DOHH2 (cell line): ENCODE results near the gene LRRC71.

Experiments
- H3F3A ChIP-seq: fragments of 200-600 bp; sonication (generic), shearing (Covaris generic); 2 replicates; pipeline ENCODE4 v1.6.0; 2016; ENCODE audit warnings: antibody characterized with exemption, mild to moderate bottlenecking; ENCODE audit not compliant: control insufficient read depth, insufficient read depth
- H3K27ac ChIP-seq: fragments of 200-600 bp; sonication (generic); 2 replicates; pipeline ENCODE4 v1.5.1; 2014; ENCODE audit warnings: low read depth, mild to moderate bottlenecking, low read length, moderate library complexity
- H3K27me3 ChIP-seq: fragments of 200-600 bp; sonication (generic); 2 replicates; pipeline ENCODE4 v1.6.1; 2014; ENCODE audit warnings: mild to moderate bottlenecking, low read length, mixed read lengths; ENCODE audit not compliant: control insufficient read depth
- H3K36me3 ChIP-seq: fragments of 200-600 bp; sonication (generic); 2 replicates; pipeline ENCODE4 v1.6.1; 2014; ENCODE audit warnings: mild to moderate bottlenecking, low read length, moderate library complexity, mixed read lengths; ENCODE audit not compliant: control insufficient read depth
- H3K4me1 ChIP-seq: fragments of 200-600 bp; sonication (generic); 2 replicates; pipeline ENCODE4 v1.6.1; 2014; ENCODE audit warnings: mild to moderate bottlenecking, low read length, mixed read lengths; ENCODE audit not compliant: control insufficient read depth
- H3K4me2 ChIP-seq: fragments of 200-600 bp; sonication (generic); 2 replicates; pipeline ENCODE4 v1.6.0; 2014; ENCODE audit warnings: mild to moderate bottlenecking, low read length, moderate library complexity
- H3K4me3 ChIP-seq: fragments of 200-600 bp; sonication (generic); 2 replicates; pipeline ENCODE4 v1.5.1; 2014; ENCODE audit warnings: mild to moderate bottlenecking, low read length, mixed read lengths
- H3K79me2 ChIP-seq: fragments of 200-600 bp; sonication (generic); 2 replicates; pipeline ENCODE4 v1.6.1; 2014; ENCODE audit warnings: mild to moderate bottlenecking, low read length, mixed read lengths; ENCODE audit not compliant: control insufficient read depth
- H3K9me2 ChIP-seq: fragments of 200-600 bp; sonication (generic); replicated peaks from 2 replicates; pipeline ENCODE4 v1.6.1; 2014; ENCODE audit warnings: mild to moderate bottlenecking, low read length, mixed read lengths; ENCODE audit not compliant: control insufficient read depth
- H3K9me3 ChIP-seq: fragments of 200-600 bp; sonication (generic); 2 replicates; pipeline ENCODE4 v1.6.1; 2014; ENCODE audit warnings: antibody characterized with exemption, low read length, mixed read lengths; ENCODE audit not compliant: control insufficient read depth, insufficient read depth
- H4K20me1 ChIP-seq: fragments of 200-600 bp; sonication (generic); 2 replicates; pipeline ENCODE4 v1.6.0; 2014; ENCODE audit warnings: low read depth, mild to moderate bottlenecking, antibody characterized with exemption, low read length, moderate library complexity; ENCODE audit not compliant: control insufficient read depth, insufficient read depth
- EZH2phosphoT487 ChIP-seq: fragments of 200-600 bp; sonication (generic); IDR thresholded peaks from 2 replicates; pipeline ENCODE4 v1.6.1; 2017; ENCODE audit warnings: borderline replicate concordance, mild to moderate bottlenecking, antibody characterized with exemption, low read length, moderate library complexity, mixed read lengths
- TF ChIP-seq, protein P1 (sequence below): fragments of 200-600 bp; sonication (generic); IDR thresholded peaks from one replicate; pipeline ENCODE4 v1.5.1; 2014; ENCODE audit warnings: antibody characterized with exemption, mild to moderate bottlenecking, low read depth, low read length; ENCODE audit not compliant: poor library complexity, severe bottlenecking

Gene LRRC71

DNA sequence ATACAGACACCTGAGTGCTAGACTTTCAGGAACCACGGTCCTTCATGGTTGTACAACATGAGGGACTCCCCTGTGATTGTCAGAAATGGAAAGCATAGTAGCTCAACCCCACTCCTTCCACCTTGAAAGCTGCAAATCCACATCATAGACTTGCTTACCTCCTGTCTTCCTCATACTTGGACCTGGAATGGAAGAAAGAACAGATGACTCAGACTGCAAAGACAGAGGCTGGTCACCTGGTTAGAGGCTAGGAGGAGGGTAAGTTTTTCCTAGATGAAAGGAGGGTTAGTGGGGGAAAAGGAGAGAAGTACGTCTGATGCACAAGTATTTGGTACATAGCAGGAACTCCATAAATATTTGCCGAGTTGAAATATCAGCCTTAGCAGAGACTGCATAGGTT is 37.2 kb downstream of the LRRC71 start:
- H3K4me2 ChIP-seq, result no peak overlapping the region
- H4K20me1 ChIP-seq, result no peaks in the 10 kb centered on the region

DNA sequence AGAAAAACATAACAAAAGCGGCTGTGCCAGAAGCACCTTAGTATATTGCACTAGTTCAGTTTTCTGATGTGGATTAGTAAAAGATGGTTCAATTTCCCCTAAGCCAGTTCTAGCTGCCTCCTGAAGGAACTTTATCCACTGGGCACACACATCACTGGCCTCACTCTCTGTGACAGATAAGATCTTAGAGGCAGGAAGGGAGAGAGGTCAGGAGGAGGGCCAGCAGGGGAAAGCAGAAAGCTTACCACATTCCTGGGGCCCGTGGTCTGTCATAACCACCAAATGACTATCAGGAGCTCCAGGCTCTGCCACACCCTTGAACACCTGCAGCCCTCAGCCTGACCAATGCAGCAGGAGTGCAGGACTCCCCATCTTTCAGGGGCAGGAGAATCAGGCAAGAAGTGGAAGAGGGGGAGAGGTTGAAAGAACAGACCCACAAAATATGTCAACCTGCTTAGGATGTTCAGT is 37.8 kb downstream of the LRRC71 start:
- Histone ChIP-seq H3K9me3 (no peaks in the 10 kb centered on the region), H3K27ac (no peak overlapping the region), H3F3A (no peaks in the 10 kb centered on the region), H4K20me1 (no peaks in the 10 kb centered on the region), H3K4me3 (no peak overlapping the region), H3K79me2 (no peaks in the 10 kb centered on the region), H3K4me1 (peaks cover 21% of the 10 kb centered on the region), H3K27me3 (no peaks in the 10 kb centered on the region), H3K4me2 (no peak overlapping the region), H3K9me2 (no peaks in the 10 kb centered on the region), H3K36me3 (peaks cover 15% of the 10 kb centered on the region)
- TF ChIP-seq EZH2phosphoT487, result no peak
- TF ChIP-seq, protein P1, sequence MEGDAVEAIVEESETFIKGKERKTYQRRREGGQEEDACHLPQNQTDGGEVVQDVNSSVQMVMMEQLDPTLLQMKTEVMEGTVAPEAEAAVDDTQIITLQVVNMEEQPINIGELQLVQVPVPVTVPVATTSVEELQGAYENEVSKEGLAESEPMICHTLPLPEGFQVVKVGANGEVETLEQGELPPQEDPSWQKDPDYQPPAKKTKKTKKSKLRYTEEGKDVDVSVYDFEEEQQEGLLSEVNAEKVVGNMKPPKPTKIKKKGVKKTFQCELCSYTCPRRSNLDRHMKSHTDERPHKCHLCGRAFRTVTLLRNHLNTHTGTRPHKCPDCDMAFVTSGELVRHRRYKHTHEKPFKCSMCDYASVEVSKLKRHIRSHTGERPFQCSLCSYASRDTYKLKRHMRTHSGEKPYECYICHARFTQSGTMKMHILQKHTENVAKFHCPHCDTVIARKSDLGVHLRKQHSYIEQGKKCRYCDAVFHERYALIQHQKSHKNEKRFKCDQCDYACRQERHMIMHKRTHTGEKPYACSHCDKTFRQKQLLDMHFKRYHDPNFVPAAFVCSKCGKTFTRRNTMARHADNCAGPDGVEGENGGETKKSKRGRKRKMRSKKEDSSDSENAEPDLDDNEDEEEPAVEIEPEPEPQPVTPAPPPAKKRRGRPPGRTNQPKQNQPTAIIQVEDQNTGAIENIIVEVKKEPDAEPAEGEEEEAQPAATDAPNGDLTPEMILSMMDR, result no peak

More for the DNA sequence above, 37.2 kb downstream of the LRRC71 start:
- H3K4me1 ChIP-seq, result peaks cover 17% of the 10 kb centered on the region
- no peak overlapping the region for H3K4me3 ChIP-seq
- TF ChIP-seq, protein P1, result no peak
- TF ChIP-seq EZH2phosphoT487, result no peak
- H3K79me2 ChIP-seq, result no peaks in the 10 kb centered on the region
- no peak overlapping the region for H3K27ac ChIP-seq
- H3F3A ChIP-seq, result no peaks in the 10 kb centered on the region
- H3K36me3 ChIP-seq, result peaks cover 11% of the 10 kb centered on the region; the same call in 1 of the 2 replicates
- H3K9me2 ChIP-seq, result no peaks in the 10 kb centered on the region
- no peaks in the 10 kb centered on the region for H3K9me3 ChIP-seq
- no peaks in the 10 kb centered on the region for H3K27me3 ChIP-seq

DNA sequence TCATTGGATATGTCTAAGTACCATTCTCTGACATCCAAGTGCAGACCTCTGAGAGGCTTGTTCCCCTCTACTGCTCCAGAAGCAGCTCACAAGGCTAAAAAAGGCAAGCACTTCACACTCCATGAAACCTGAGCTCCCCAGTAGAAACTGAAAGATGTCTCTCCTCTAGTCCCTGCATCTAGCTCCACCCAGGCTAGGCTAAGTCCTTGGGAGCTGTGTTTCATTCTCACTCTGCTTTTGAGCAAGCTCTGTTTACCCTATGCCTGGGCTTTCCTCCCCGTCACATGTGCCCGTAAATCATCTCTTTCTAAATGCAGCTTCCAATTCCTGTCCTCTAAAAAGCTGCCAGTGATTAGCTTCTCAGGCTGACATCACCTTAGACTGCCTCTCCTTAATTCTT is 39.0 kb downstream of the LRRC71 start:
- Histone ChIP-seq H3K4me3 (no peak overlapping the region), H3K79me2 (no peaks in the 10 kb centered on the region), H4K20me1 (no peaks in the 10 kb centered on the region), H3K4me1 (peaks cover 30% of the 10 kb centered on the region), H3K36me3 (peaks cover 16% of the 10 kb centered on the region), H3K4me2 (peak overlapping the region; percentile 21), H3F3A (no peaks in the 10 kb centered on the region), H3K27me3 (no peaks in the 10 kb centered on the region), H3K9me3 (no peaks in the 10 kb centered on the region), H3K27ac (no peak overlapping the region), H3K9me2 (no peaks in the 10 kb centered on the region)
- TF ChIP-seq, protein P1, result no peak
- no peak for TF ChIP-seq EZH2phosphoT487

DNA sequence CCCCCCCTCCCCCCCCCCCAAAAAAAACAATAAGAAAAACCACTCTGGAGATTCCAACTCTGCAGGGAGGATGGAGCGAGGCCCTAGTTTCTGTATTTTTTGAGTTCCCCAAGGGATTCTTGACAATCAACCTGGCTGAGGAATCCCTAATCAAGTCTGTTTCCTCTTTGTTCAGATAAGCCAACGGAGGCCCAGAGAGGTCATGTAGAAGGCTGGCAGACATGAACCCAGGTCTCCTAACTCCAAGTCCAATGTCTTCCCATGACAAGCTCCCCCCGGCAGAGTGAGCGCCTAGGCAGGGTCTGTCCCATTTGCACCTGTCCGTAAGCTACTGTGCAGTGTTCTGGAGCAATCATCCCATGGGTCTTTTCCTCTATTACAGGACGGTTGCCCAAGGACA is 39.5 kb downstream of the LRRC71 start:
- no peaks in the 10 kb centered on the region for H4K20me1 ChIP-seq
- no peak overlapping the region for H3K4me3 ChIP-seq
- no peak overlapping the region for H3K27ac ChIP-seq
- no peaks in the 10 kb centered on the region for H3K9me2 ChIP-seq
- H3K36me3 ChIP-seq, result peaks cover 16% of the 10 kb centered on the region
- H3K4me1 ChIP-seq, result peaks cover 30% of the 10 kb centered on the region
- peak overlapping the region; percentile 21; the same call in 1 of the 2 replicates for H3K4me2 ChIP-seq
- no peaks in the 10 kb centered on the region for H3K9me3 ChIP-seq
- no peaks in the 10 kb centered on the region for H3K79me2 ChIP-seq
- TF ChIP-seq, protein P1, result no peak
- no peak for TF ChIP-seq EZH2phosphoT487
- H3K27me3 ChIP-seq, result no peaks in the 10 kb centered on the region
- no peaks in the 10 kb centered on the region for H3F3A ChIP-seq
